Adrenal gland (tissue), 12 donors: ENCODE data around the gene TPSG1. TPM values are rescaled to one million over a fixed set of nuclear protein-coding genes. Genes with fewer than 3 reads are reported as not detected.

Experiments used
- DNase-seq, 7 donors: peaks; one replicate each; pipeline ENCODE4 v3.0.0-alpha.2; 2019 to 2020
- H3K27ac ChIP-seq, 5 donors: fragments of 200-600 bp; sonication (generic) in 4 of 5; 1 replicate in 3 of 5; 2 replicates in 2 of 5; pipeline versions ENCODE4 v1.5.1 to v1.8.0; 2016 to 2020; ENCODE audit warnings: mild to moderate bottlenecking in 1 of 5
- H3K27me3 ChIP-seq: fragments of 200-600 bp; 2 replicates; pipeline ENCODE4 v1.8.0; 2021
- H3K36me3 ChIP-seq, 2 donors: fragments of 200-600 bp; replicated peaks in 1 of 2; 1 replicate in 1 of 2; 2 replicates in 1 of 2; pipeline versions ENCODE4 v1.5.1 to v1.8.0; 2018 to 2022
- H3K4me1 ChIP-seq, 2 donors: fragments of 200-600 bp; replicated peaks in 1 of 2; 1 replicate in 1 of 2; 2 replicates in 1 of 2; pipeline versions ENCODE4 v1.5.1 to v1.8.0; 2018 to 2021
- H3K4me3 ChIP-seq, 4 donors: fragments of 200-600 bp; sonication (generic) in 3 of 4; one replicate each; pipeline ENCODE4 v1.5.1; 2016 to 2018
- H3K9me3 ChIP-seq, 3 donors: fragments of 200-600 bp; sonication (generic) in 1 of 3; replicated peaks in 1 of 3; 1 replicate in 2 of 3; 2 replicates in 1 of 3; pipeline versions ENCODE4 v1.5.1 to v1.8.0; 2016 to 2021
- CTCF ChIP-seq, 6 experiments: fragments of 450-650 bp in 4 of 6; fragments of 200-600 bp in 2 of 6; sonication (generic) in 1 of 6; IDR thresholded peaks; 1 replicate in 5 of 6; 2 replicates in 1 of 6; pipeline versions ENCODE4 v1.5.1 to v1.8.0; 2016 to 2021; ENCODE audit warnings: antibody characterized with exemption in 6 of 6, mild to moderate bottlenecking in 2 of 6, moderate library complexity in 1 of 6
- POLR2A ChIP-seq, 2 donors: fragments of 450-650 bp; IDR thresholded peaks; one replicate each; pipeline ENCODE4 v1.6.1; 2017; ENCODE audit warnings: antibody characterized with exemption in 2 of 2, mild to moderate bottlenecking in 2 of 2, moderate library complexity in 1 of 2
- WGBS, 4 donors: extraction: QIAGEN DNeasy Blood & Tissue Kit in 2 of 4; methylation state at CpG; one replicate each; pipeline versions ENCODE4 v1.1.5 to v1.1.7; 2013 to 2017; 5-methylcytosine and 5-hydroxymethylcytosine counted together
- intact Hi-C, 2 donors: fragments of 100-400 bp; cut with DNase I; formaldehyde crosslinking; loops; one replicate each; pipeline versions ENCODE4 v1.14.1 to v1.15.0; 2022 to 2023
- polyA plus RNA-seq, 3 donors: library from polyadenylated mRNA; stranded (reverse); fragments of 200-250 nt in 2 of 3; fragments of 350-450 nt in 1 of 3; fragmentation: Illumina TruSeq in 1 of 3; extraction: RNeasy Lipid Tissue Mini Kit (QIAGEN cat#74804) in 1 of 3; gene quantifications; one replicate each; pipeline ENCODE4 v1.2.3, GENCODE V29; 2013 to 2014
- total RNA-seq, 9 donors: library from RNA; depleted of rRNA in 4 of 9; stranded (reverse); fragments of >200 nt in 4 of 9; fragments of 120-200 nt in 1 of 9; fragmentation: NEBNext Ultra II Directional in 1 of 9; extraction: Animal tissue kit (Norgen Biotek cat#: 25700) in 1 of 9; gene quantifications; one replicate each; pipeline versions ENCODE4 v1.1.0 to v1.2.4, GENCODE V29; 2013 to 2023
- donor health status: healthy with polysubstance abuse.
- donor health status: Bipolar disorder and iron deficiency.
- donor health status: DM: yes; HTN: yes; CAD: no.
- donor health status: DM: no; HTN: no; CAD: no.
- donor health status: DM: no; HTN: no; CAD: no.
- donor health status: DM: yes; HTN: yes; CAD: no.

The TPSG1 gene
- total and polyA plus RNA-seq, 12 donors, result 0.18 to 5.5 (median 0.34) TPM; not detected in 7

DNA sequence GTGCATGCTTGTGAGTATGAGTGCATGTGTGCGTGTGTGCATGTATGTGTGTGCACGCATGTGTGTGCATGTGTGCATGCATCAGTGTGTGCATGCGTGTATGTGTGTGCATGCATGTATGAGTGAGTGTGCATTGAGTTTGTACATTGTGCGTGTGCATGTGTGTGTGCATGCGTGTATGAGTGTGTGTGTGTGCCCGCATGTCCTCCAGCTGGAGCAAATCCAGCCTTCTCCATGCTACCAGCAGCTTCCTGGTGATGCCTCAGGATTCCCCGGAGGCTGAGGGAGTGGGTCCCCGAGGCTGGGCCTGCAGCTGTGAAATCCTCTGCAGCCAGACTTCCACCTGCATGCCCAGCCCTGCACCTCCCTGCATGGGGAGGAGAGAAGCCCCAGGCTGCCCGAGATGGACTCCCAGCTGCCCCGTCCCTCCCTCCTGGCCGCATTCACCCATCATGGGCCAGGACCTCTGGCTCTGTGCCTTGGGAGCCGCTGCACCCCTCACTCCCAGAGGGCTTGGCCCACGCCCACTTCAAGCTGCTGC, 40.1 kb upstream of the TPSG1 start:
- intact Hi-C loops, result no loop called here
- TF ChIP-seq POLR2A (IDR thresholded peaks at IDR 0.05) (no peak), CTCF (IDR thresholded peaks at IDR 0.05) (no peak)

DNA sequence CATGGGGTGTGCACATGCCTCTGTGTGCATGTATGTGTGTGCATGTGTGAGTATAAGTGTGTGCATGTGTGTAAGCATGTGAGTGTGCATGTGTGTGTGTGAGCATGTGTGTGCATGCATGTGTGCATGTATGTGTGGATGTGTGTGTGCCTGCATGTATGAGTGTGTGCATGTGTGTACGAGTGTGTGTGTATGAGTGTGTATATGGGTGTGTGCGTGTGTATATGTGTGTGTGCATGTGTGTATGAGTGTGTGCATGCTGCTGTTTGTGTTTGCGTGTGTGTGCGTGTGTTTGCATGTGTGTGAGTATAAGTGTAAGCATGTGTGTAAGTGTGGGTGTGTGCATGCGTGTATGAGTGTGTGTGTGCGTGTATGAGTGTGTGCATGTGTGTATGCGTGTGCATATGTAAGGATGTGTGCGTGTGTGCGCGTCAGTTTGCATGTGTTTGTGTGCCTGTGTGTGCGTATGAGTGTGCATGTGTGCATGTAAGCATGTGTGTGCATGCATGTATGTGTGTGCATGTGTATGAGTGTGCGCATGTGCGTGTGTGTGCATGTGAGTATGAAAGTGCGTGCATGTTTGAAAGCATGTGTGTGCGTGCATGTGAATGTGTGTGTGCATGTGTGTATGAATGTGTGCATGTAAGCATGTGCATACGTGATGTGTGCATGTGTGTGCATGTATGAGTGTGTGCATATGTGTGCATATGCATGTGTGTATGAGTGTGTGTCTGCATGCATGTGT, 39.4 kb upstream of the TPSG1 start:
- intact Hi-C loops, result no loop called here
- 84 to 96% (median 88%) methylated on average over 16 of the region's 16 CpGs for WGBS, 4 donors
- Histone ChIP-seq H3K36me3 (no peaks in the 10 kb centered on the region), H3K9me3 (no peaks in the 10 kb centered on the region), H3K4me1 (no peaks in the 10 kb centered on the region), H3K27me3 (peaks cover 9% of the 10 kb centered on the region), H3K27ac (no peak overlapping the region), H3K4me3 (no peak overlapping the region)
- TF ChIP-seq CTCF (IDR thresholded peaks at IDR 0.05) (no peak), POLR2A (IDR thresholded peaks at IDR 0.05) (no peak)
- DNase-seq, result no peak

More for the DNA sequence above, 40.1 kb upstream of the TPSG1 start:
- H3K36me3 ChIP-seq, result no peaks in the 10 kb centered on the region
- peaks cover 2% of the 10 kb centered on the region for H3K27me3 ChIP-seq
- no peaks in the 10 kb centered on the region for H3K4me1 ChIP-seq
- no peak overlapping the region for H3K4me3 ChIP-seq
- 65 to 84% (median 79%) methylated on average over 10 to 13 of the region's 13 CpGs for WGBS, 4 donors
- H3K9me3 ChIP-seq, result no peaks in the 10 kb centered on the region
- DNase-seq, result no peak
- no peak overlapping the region for H3K27ac ChIP-seq

DNA sequence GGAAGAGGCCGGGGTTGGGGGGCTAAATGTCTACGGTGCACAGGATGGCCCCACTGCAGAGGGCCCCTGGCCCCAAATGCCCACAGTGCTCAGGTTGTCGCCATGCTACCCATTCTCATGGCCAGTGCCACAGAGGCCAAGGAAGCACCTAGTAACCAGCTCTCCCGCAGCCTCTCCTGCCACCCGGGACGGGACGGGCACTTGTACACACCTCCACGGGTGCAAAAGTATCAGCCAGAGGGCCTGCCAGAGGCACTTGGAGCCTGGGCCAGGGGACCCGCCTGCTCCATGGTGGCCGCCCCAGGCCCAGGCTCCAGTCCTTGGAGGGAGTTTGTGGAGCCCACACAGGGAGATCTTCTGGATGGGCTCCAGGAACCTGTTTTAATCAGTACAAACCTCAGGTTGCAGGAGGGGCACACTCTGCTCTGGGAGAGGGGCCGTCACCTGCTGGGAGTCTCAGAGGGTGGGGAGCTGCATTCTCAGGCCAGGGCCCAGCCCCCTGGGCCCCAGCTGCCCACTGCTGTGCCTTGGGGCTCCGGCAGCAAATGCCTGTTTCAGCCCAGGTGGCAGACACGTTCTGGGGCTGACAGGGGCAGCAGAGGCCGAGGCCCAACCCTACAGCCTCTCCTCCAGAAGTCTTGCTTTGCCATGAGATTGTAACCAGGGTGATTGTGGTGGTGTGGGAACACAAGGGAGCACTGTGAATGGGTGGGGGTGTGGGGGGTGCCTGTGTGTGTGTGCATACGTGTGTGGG, 38.7 kb upstream of the TPSG1 start:
- 71 to 88% (median 74%) methylated on average over 2 to 15 of the region's 15 CpGs for WGBS, 4 donors
- TF ChIP-seq CTCF (IDR thresholded peaks at IDR 0.05), result no peak
- no peak for TF ChIP-seq POLR2A (IDR thresholded peaks at IDR 0.05)
- H3K9me3 ChIP-seq, result no peaks in the 10 kb centered on the region
- no peak for DNase-seq
- H3K27me3 ChIP-seq, result peaks cover 16% of the 10 kb centered on the region
- no peaks in the 10 kb centered on the region for H3K4me1 ChIP-seq
- no peak overlapping the region for H3K4me3 ChIP-seq
- intact Hi-C loops, result no loop called here
- H3K27ac ChIP-seq, result no peak overlapping the region
- H3K36me3 ChIP-seq, result no peaks in the 10 kb centered on the region

GRCh38 chr16:1262846-1263221, 37.8 kb upstream of the TPSG1 start:
- WGBS, 4 donors, result 64 to 82% (median 74%) methylated on average over 5 to 9 of the region's 9 CpGs
- intact Hi-C loops, result no loop called here

More at GRCh38 chr16:1262846-1263221, 37.8 kb upstream of the TPSG1 start:
- no peaks in the 10 kb centered on the region for H3K36me3 ChIP-seq
- TF ChIP-seq POLR2A (IDR thresholded peaks at IDR 0.05) (no peak), CTCF (IDR thresholded peaks at IDR 0.05) (no peak)
- no peak overlapping the region for H3K4me3 ChIP-seq
- H3K27ac ChIP-seq, result no peak overlapping the region
- no peaks in the 10 kb centered on the region for H3K4me1 ChIP-seq
- DNase-seq, result no peak
- H3K9me3 ChIP-seq, result no peaks in the 10 kb centered on the region
- H3K27me3 ChIP-seq, result peaks cover 16% of the 10 kb centered on the region
